ENCODE data around the gene MICB. TPM values are rescaled to one million over a fixed set of nuclear protein-coding genes. Genes with fewer than 3 reads are reported as not detected.
A peak's percentile ranks its signal among the peaks of the same experiment; 100 is the strongest.

The MICB gene
- total RNA-seq, 4 donors from 2014 or later, result 1.7 to 4.8 (median 2.0) TPM

GRCh38 chr6:31558631-31559500 is 60.9 kb downstream of the MICB start:
- no peak overlapping the region for H3K4me3 ChIP-seq
- peak overlapping the region in 3 of 4 donors; percentile 48 to 64 (median 56) for H3K27ac ChIP-seq
- WGBS, 2 donors (ENCODE audit: low coverage in 1 of 2), result 57 to 83% methylated on average over 4 to 9 of the region's 14 CpGs
- peaks cover 0 to 66% of the 10 kb centered on the region in 2 donors for H3K36me3 ChIP-seq
- no peaks in the 10 kb centered on the region for H3K27me3 ChIP-seq
- no peak for TF ChIP-seq POLR2A (IDR thresholded peaks at IDR 0.05)
- no peak for TF ChIP-seq POLR2AphosphoS5 (IDR thresholded peaks at IDR 0.05)
- TF ChIP-seq EP300 (IDR thresholded peaks at IDR 0.05), result no peak
- no peak for TF ChIP-seq CTCF (IDR thresholded peaks at IDR 0.05)
- ATAC-seq, result peak; percentile 35
- H3K9me3 ChIP-seq, result no peaks in the 10 kb centered on the region
- H3K4me1 ChIP-seq, result peaks cover 0 to 39% (median 0%) of the 10 kb centered on the region in 3 donors

GRCh38 chr6:31559606-31559957 is 61.6 kb downstream of the MICB start:
- TF ChIP-seq POLR2AphosphoS5 (IDR thresholded peaks at IDR 0.05), result no peak
- TF ChIP-seq EP300 (IDR thresholded peaks at IDR 0.05), result no peak
- no peak for TF ChIP-seq CTCF (IDR thresholded peaks at IDR 0.05)
- TF ChIP-seq POLR2A (IDR thresholded peaks at IDR 0.05), result no peak
- peaks cover 0 to 39% (median 0%) of the 10 kb centered on the region in 3 donors for H3K4me1 ChIP-seq
- WGBS, 2 donors (ENCODE audit: low coverage in 1 of 2), result 50 to 60% methylated on average over 2 to 3 of the region's 4 CpGs
- H3K27ac ChIP-seq, result peak overlapping the region in 3 of 4 donors; percentile 48 to 64 (median 56)
- no peaks in the 10 kb centered on the region for H3K9me3 ChIP-seq
- no peak for ATAC-seq
- H3K36me3 ChIP-seq, result peaks cover 0 to 66% of the 10 kb centered on the region in 2 donors
- H3K4me3 ChIP-seq, result no peak overlapping the region
- no peaks in the 10 kb centered on the region for H3K27me3 ChIP-seq

- H3K4me1 ChIP-seq, result peaks cover 0 to 39% (median 0%) of the 10 kb centered on the region in 3 donors
- H3K4me3 ChIP-seq, result no peak overlapping the region
- no peaks in the 10 kb centered on the region for H3K27me3 ChIP-seq
- H3K9me3 ChIP-seq, result no peaks in the 10 kb centered on the region
- H3K27ac ChIP-seq, result peak overlapping the region in 3 of 4 donors; percentile 48 to 64 (median 56)
- ATAC-seq, result peak; percentile 70
- 66 to 79% methylated on average over 6 to 7 of the region's 7 CpGs for WGBS, 2 donors (ENCODE audit: low coverage in 1 of 2)
- no peak for TF ChIP-seq EP300 (IDR thresholded peaks at IDR 0.05)
- peak; percentile 65 for TF ChIP-seq POLR2AphosphoS5 (IDR thresholded peaks at IDR 0.05)
- H3K36me3 ChIP-seq, result peaks cover 0 to 62% of the 10 kb centered on the region in 2 donors
These were observed 62.2 kb downstream of the MICB start for GRCh38 chr6:31559958-31560696.

GRCh38 chr6:31560697-31561058 is 62.7 kb downstream of the MICB start:
- peak overlapping the region in 3 of 4 donors; percentile 48 to 64 (median 56) for H3K27ac ChIP-seq

More at GRCh38 chr6:31560697-31561058, 62.7 kb downstream of the MICB start:
- H3K27me3 ChIP-seq, result no peaks in the 10 kb centered on the region
- H3K4me1 ChIP-seq, result peaks cover 0 to 39% (median 0%) of the 10 kb centered on the region in 3 donors
- no peak for ATAC-seq
- TF ChIP-seq CTCF (IDR thresholded peaks at IDR 0.05), result no peak
- no peak for TF ChIP-seq POLR2A (IDR thresholded peaks at IDR 0.05)
- TF ChIP-seq POLR2AphosphoS5 (IDR thresholded peaks at IDR 0.05), result no peak
- TF ChIP-seq EP300 (IDR thresholded peaks at IDR 0.05), result no peak
- H3K4me3 ChIP-seq, result no peak overlapping the region
- peaks cover 0 to 57% of the 10 kb centered on the region in 2 donors for H3K36me3 ChIP-seq
- no peaks in the 10 kb centered on the region for H3K9me3 ChIP-seq

Small RNA genes within 50 kb of the gene (small RNA-seq; reads per million reads assigned to genes)
- gene AL663061.1 (0 reads per million in 4 donors), gene RF00019 (0 reads per million in 4 donors), gene SNORD117 (781 to 933 (median 854) reads per million in 4 donors), gene SNORD84 (0 reads per million in 4 donors)

Other genes starting within 250 kb of the MICB start
- gene HLA-C, start 226.1 kb upstream of the MICB start, total RNA-seq, result 100 to 1,000 TPM; 206 to 531 (median 257) TPM
- 100 to 1,000 TPM; 299 to 991 (median 620) TPM for gene HLA-B, start 141.0 kb upstream of the MICB start, total RNA-seq
- 10 to 100 TPM; 17.4 to 33.2 (median 22.1) TPM for gene MICA, start 94.5 kb upstream of the MICB start, total RNA-seq
- not detected for gene MCCD1, start 30.8 kb downstream of the MICB start, total RNA-seq
- 100 to 1,000 TPM; 125 to 327 (median 217) TPM for gene DDX39B, start 43.9 kb downstream of the MICB start, total RNA-seq
- 1 to 10 TPM; 1.3 to 5.7 (median 2.9) TPM for gene ATP6V1G2, start 48.5 kb downstream of the MICB start, total RNA-seq
- gene NFKBIL1, start 49.5 kb downstream of the MICB start, total RNA-seq, result 10 to 100 TPM; 21.3 to 44.2 (median 28.5) TPM
- not detected for gene LTA, start 74.1 kb downstream of the MICB start, total RNA-seq
- under 1 TPM in 1 of 4 donors, not detected in 3; 0.81 TPM for gene TNF, start 77.4 kb downstream of the MICB start, total RNA-seq
- gene LTB, start 84.3 kb downstream of the MICB start, total RNA-seq, result under 1 TPM in 1 of 4 donors, not detected in 3; 0.57 TPM
- 1 to 10 TPM; 1.4 to 7.7 (median 6.9) TPM for gene LST1, start 88.1 kb downstream of the MICB start, total RNA-seq
- gene NCR3, start 94.9 kb downstream of the MICB start, total RNA-seq, result not detected
- gene AIF1, start 117.1 kb downstream of the MICB start, total RNA-seq, result 10 to 100 TPM in 3 of 4 donors, 1 to 10 TPM in 1; 5.6 to 46.4 (median 21.3) TPM
- 100 to 1,000 TPM in 1 of 4 donors, 10 to 100 TPM in 3; 47.9 to 137 (median 76.2) TPM for gene PRRC2A, start 122.6 kb downstream of the MICB start, total RNA-seq
- 100 to 1,000 TPM; 131 to 252 (median 190) TPM for gene BAG6, start 154.5 kb downstream of the MICB start, total RNA-seq
- 1 to 10 TPM in 3 of 4 donors, under 1 TPM in 1; 0.62 to 7.4 (median 3.2) TPM for gene APOM, start 157.7 kb downstream of the MICB start, total RNA-seq
- gene C6orf47, start 162.6 kb downstream of the MICB start, total RNA-seq, result 10 to 100 TPM; 30.0 to 40.0 (median 36.1) TPM
- 10 to 100 TPM; 17.1 to 22.3 (median 17.9) TPM for gene GPANK1, start 166.9 kb downstream of the MICB start, total RNA-seq
- 100 to 1,000 TPM; 162 to 197 (median 167) TPM for gene CSNK2B, start 167.9 kb downstream of the MICB start, total RNA-seq
- gene LY6G5B, start 171.8 kb downstream of the MICB start, total RNA-seq, result 1 to 10 TPM in 3 of 4 donors, under 1 TPM in 1; 0.10 to 9.3 (median 3.9) TPM
- 1 to 10 TPM in 1 of 4 donors, under 1 TPM in 1, not detected in 2; 0.94 to 1.9 TPM for gene LY6G5C, start 182.9 kb downstream of the MICB start, total RNA-seq
- gene ABHD16A, start 205.2 kb downstream of the MICB start, total RNA-seq, result 10 to 100 TPM; 37.4 to 49.8 (median 47.2) TPM
- gene LY6G6F, start 208.7 kb downstream of the MICB start, total RNA-seq, result not detected
- gene LY6G6D, start 217.2 kb downstream of the MICB start, total RNA-seq, result not detected
- not detected for gene LY6G6C, start 223.6 kb downstream of the MICB start, total RNA-seq
- gene MPIG6B, start 225.2 kb downstream of the MICB start, total RNA-seq, result under 1 TPM in 1 of 4 donors, not detected in 3; 0.54 TPM
- 100 to 1,000 TPM in 2 of 4 donors, 10 to 100 TPM in 2; 75.6 to 127 (median 99.0) TPM for gene DDAH2, start 231.2 kb downstream of the MICB start, total RNA-seq
- gene CLIC1, start 238.4 kb downstream of the MICB start, total RNA-seq, result 100 to 1,000 TPM; 191 to 427 (median 276) TPM
- 10 to 100 TPM in 1 of 4 donors, 1 to 10 TPM in 3; 1.9 to 12.7 (median 6.7) TPM for gene MSH5, start 241.9 kb downstream of the MICB start, total RNA-seq

All from gastroesophageal sphincter (tissue), 4 donors.